ENCODE data around the gene PPME1.

The PPME1 gene

GRCh38 chr11:74159642-74160041 is 11.4 kb upstream of the PPME1 start:
- Histone ChIP-seq H3K4me3 (ENCODE audit: low read depth, low read length) (no peak overlapping the region), H3K9me3 (ENCODE audit: control insufficient read depth, insufficient read depth, low read depth, low read length) (no peaks in the 10 kb centered on the region), H3K27ac (ENCODE audit: extremely low read depth, low read depth, low read length) (no peak overlapping the region), H3K36me3 (ENCODE audit: control insufficient read depth in 2 of 2, insufficient read depth in 1 of 2, low read length in 2 of 2) (peaks cover 1 to 37% of the 10 kb centered on the region in 2 experiments; a peak in 2 of 3 replicates), H3K4me1 (ENCODE audit: control insufficient read depth, insufficient read depth, low read length) (no peaks in the 10 kb centered on the region)
- ChIA-PET POLR2A (no interaction called here), CTCF (interaction anchor here (0.6 kb wide), 1 partner anchor 16 kb away, joined by 4 read pairs; no protein-coding TSS in a partner anchor)
- TF ChIP-seq ZNF23 (tag by site-specific recombination; IDR thresholded peaks at IDR 0.05; ENCODE audit: borderline replicate concordance): no peak
- no peak for TF ChIP-seq ZNF112 (tag by site-specific recombination; IDR thresholded peaks at IDR 0.05)
- no peak for TF ChIP-seq MEIS1 (CRISPR knock-in tag; IDR thresholded peaks at IDR 0.05; ENCODE audit: borderline replicate concordance)
- TF ChIP-seq ZNF140 (tag by site-specific recombination; IDR thresholded peaks at IDR 0.05): no peak
- TF ChIP-seq OSR2 (tag by site-specific recombination; IDR thresholded peaks at IDR 0.05): no peak
- TF ChIP-seq ZBTB44 (tag by site-specific recombination; IDR thresholded peaks at IDR 0.05): no peak
- TF ChIP-seq ZNF776 (tag by site-specific recombination; IDR thresholded peaks at IDR 0.05; ENCODE audit: borderline replicate concordance): no peak
- no peak for TF ChIP-seq ZBTB17 (tag by site-specific recombination; IDR thresholded peaks at IDR 0.05)
- no peak for TF ChIP-seq KLF8 (tag by site-specific recombination; IDR thresholded peaks at IDR 0.05)

GRCh38 chr11:74162681-74163467 is 8.2 kb upstream of the PPME1 start:
- peaks cover 12 to 66% of the 10 kb centered on the region in 2 experiments for H3K36me3 ChIP-seq (ENCODE audit: control insufficient read depth in 2 of 2, insufficient read depth in 1 of 2, low read length in 2 of 2)
- H3K27ac ChIP-seq (ENCODE audit: extremely low read depth, low read depth, low read length): no peak overlapping the region
- POLR2A ChIA-PET: interaction anchor here (1.2 kb wide), 1 partner anchor 8 kb away, joined by 11 read pairs; the partner anchor contains the start of genes C2CD3 and PPME1
- H3K4me1 ChIP-seq (ENCODE audit: control insufficient read depth, insufficient read depth, low read length): no peaks in the 10 kb centered on the region
- CTCF ChIA-PET: no interaction called here
- H3K9me3 ChIP-seq (ENCODE audit: control insufficient read depth, insufficient read depth, low read depth, low read length): no peaks in the 10 kb centered on the region
- TF ChIP-seq ZNF664 (tag by site-specific recombination; IDR thresholded peaks at IDR 0.05) (no peak), BCL6B (tag by site-specific recombination; IDR thresholded peaks at IDR 0.05) (no peak), ZEB2 (tag by site-specific recombination; IDR thresholded peaks at IDR 0.05) (no peak), TCF7L2 (IDR thresholded peaks at IDR 0.05; ENCODE audit: borderline replicate concordance, low read depth, low read length) (no peak), ZNF48 (tag by site-specific recombination; IDR thresholded peaks at IDR 0.05) (no peak), ZNF707 (tag by site-specific recombination; IDR thresholded peaks at IDR 0.05) (no peak), CTCF (tag by site-specific recombination; IDR thresholded peaks at IDR 0.05) (no peak), ZNF398 (tag by site-specific recombination; IDR thresholded peaks at IDR 0.05) (no peak), ZNF521 (tag by site-specific recombination; IDR thresholded peaks at IDR 0.05) (no peak), ZNF211 (tag by site-specific recombination; IDR thresholded peaks at IDR 0.05; ENCODE audit: low read depth) (no peak), EGR2 (tag by site-specific recombination; IDR thresholded peaks at IDR 0.05; ENCODE audit: low read depth) (no peak)
- H3K4me3 ChIP-seq (ENCODE audit: low read depth, low read length): no peak overlapping the region
